ENCODE data around the gene IYD.

Gene IYD

GRCh38 chr6:150368762-150369161, at the start of gene IYD:
TSS of gene IYD (plus strand) at chr6:150369012. CDS start at chr6:150369032, 20 bp downstream.
- DNase-seq = no peak

- no peak for DNase-seq
These were observed 48.9 kb upstream of the IYD start for GRCh38 chr6:150319924-150320323.

- no peak for DNase-seq
These were observed 48.4 kb upstream of the IYD start for GRCh38 chr6:150320442-150320841.

GRCh38 chr6:150322466-150322871, 46.3 kb upstream of the IYD start:
- DNase-seq = no peak

- no peak for DNase-seq
These were observed 45.6 kb upstream of the IYD start for GRCh38 chr6:150323205-150323604.

GRCh38 chr6:150324044-150324443, 44.8 kb upstream of the IYD start:
- DNase-seq = no peak

GRCh38 chr6:150325066-150325772, 43.6 kb upstream of the IYD start:
- no peak for DNase-seq

- DNase-seq = no peak
These were observed 41.6 kb upstream of the IYD start for GRCh38 chr6:150327117-150327774.

GRCh38 chr6:150328744-150329405, 39.9 kb upstream of the IYD start:
- DNase-seq = no peak

GRCh38 chr6:150331344-150331743, 37.5 kb upstream of the IYD start:
- DNase-seq = no peak

- DNase-seq = no peak
These were observed 35.8 kb upstream of the IYD start for GRCh38 chr6:150332939-150333584.

- DNase-seq = no peak
These were observed 35.2 kb upstream of the IYD start for GRCh38 chr6:150333585-150333941.

- no peak for DNase-seq
These were observed 33.7 kb upstream of the IYD start for GRCh38 chr6:150334790-150335783.

GRCh38 chr6:150336299-150336698, 32.5 kb upstream of the IYD start:
- DNase-seq = no peak

- no peak for DNase-seq
These were observed 32.1 kb upstream of the IYD start for GRCh38 chr6:150336708-150337107.

- DNase-seq = no peak
These were observed 26.7 kb upstream of the IYD start for GRCh38 chr6:150342126-150342525.

- DNase-seq = no peak
These were observed 25.4 kb upstream of the IYD start for GRCh38 chr6:150343434-150343833.

GRCh38 chr6:150345781-150346180, 23.0 kb upstream of the IYD start:
- DNase-seq = no peak

- no peak for DNase-seq
These were observed 22.5 kb upstream of the IYD start for GRCh38 chr6:150346346-150346745.

- no peak for DNase-seq
These were observed 21.0 kb upstream of the IYD start for GRCh38 chr6:150347845-150348244.

- no peak for DNase-seq
These were observed 19.3 kb upstream of the IYD start for GRCh38 chr6:150349546-150349945.

All from activated CD4-positive, CD25-positive, alpha-beta regulatory T cell treated with anti-CD3 and anti-CD28 coated beads, Interleukin-2, amount 50 U/mL, for 72 hours (primary cell).